Measurements from ENCODE around the gene PACRG. TPM values are rescaled to one million over a fixed set of nuclear protein-coding genes. Genes with fewer than 3 reads are reported as not detected.

PACRG gene
- polyA plus RNA-seq, 1 donor (not counting 4 experiments of a cell fraction or from before 2014, with no cell fraction given) = 0.31 TPM

DNA sequence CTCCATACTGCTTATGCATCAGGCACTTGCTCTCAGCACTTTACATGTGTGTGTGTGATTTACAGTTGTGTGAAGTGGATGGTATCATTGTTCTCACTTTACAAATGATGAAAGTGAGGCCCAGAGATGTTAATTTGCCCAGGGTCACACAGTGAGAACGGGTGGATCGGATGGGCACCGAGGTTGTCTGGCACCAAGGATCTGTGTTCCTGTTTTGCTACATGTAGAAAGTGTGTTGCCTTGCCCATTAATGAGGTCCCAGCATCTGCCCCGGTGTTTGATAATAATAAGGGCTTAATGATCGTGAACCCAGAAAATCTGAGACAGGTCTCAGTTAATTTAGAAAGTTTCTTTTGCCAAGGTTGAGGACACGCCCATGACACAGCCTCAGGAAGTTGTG is 470.6 kb downstream of the PACRG start:
- Histone ChIP-seq H3K9me3 (ENCODE audit: control insufficient read depth, low read depth, low read length) (no peaks in the 10 kb centered on the region), H3K9ac (ENCODE audit: control insufficient read depth, extremely low read depth, insufficient read depth, low read length) (no peak overlapping the region), H3K4me2 (ENCODE audit: control insufficient read depth, extremely low read depth, insufficient read depth, low read depth, low read length) (no peak overlapping the region), H3K27ac (ENCODE audit: control insufficient read depth, insufficient read depth, low read length) (no peak overlapping the region), H3K4me3 (ENCODE audit: control insufficient read depth in 2 of 3, extremely low read depth in 1 of 3, insufficient read depth in 2 of 3, low read depth in 1 of 3, low read length in 3 of 3) (no peak overlapping the region), H3K9me1 (ENCODE audit: control insufficient read depth, extremely low read depth, insufficient read depth, low read length) (no peaks in the 10 kb centered on the region), H3K27me3 (ENCODE audit: control insufficient read depth, extremely low read depth, insufficient read depth, low read length) (no peaks in the 10 kb centered on the region), H4K20me1 (ENCODE audit: control insufficient read depth, extremely low read depth, insufficient read depth, low read length) (no peaks in the 10 kb centered on the region), H3K36me3 (ENCODE audit: control insufficient read depth in 2 of 2, extremely low read depth in 1 of 2, insufficient read depth in 2 of 2, low read length in 2 of 2) (no peaks in the 10 kb centered on the region), H3K79me2 (ENCODE audit: control insufficient read depth, insufficient read depth, low read length) (no peaks in the 10 kb centered on the region), H3K4me1 (ENCODE audit: control insufficient read depth, extremely low read depth, insufficient read depth, low read length) (no peaks in the 10 kb centered on the region), H2AFZ (ENCODE audit: control insufficient read depth, low read length) (no peak overlapping the region)
- DNase-seq (ENCODE audit: low read depth, low spot score) = no peak
- no peak for FAIRE-seq
- no peak for TF ChIP-seq EZH2 (IDR thresholded peaks at IDR 0.05; ENCODE audit: low read length)
- TF ChIP-seq, protein P1, sequence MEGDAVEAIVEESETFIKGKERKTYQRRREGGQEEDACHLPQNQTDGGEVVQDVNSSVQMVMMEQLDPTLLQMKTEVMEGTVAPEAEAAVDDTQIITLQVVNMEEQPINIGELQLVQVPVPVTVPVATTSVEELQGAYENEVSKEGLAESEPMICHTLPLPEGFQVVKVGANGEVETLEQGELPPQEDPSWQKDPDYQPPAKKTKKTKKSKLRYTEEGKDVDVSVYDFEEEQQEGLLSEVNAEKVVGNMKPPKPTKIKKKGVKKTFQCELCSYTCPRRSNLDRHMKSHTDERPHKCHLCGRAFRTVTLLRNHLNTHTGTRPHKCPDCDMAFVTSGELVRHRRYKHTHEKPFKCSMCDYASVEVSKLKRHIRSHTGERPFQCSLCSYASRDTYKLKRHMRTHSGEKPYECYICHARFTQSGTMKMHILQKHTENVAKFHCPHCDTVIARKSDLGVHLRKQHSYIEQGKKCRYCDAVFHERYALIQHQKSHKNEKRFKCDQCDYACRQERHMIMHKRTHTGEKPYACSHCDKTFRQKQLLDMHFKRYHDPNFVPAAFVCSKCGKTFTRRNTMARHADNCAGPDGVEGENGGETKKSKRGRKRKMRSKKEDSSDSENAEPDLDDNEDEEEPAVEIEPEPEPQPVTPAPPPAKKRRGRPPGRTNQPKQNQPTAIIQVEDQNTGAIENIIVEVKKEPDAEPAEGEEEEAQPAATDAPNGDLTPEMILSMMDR (optimal IDR thresholded peaks at IDR 0.05 in 1 of 3, IDR thresholded peaks at IDR 0.05 in 1 of 3, conservative IDR thresholded peaks at IDR 0.05 in 1 of 3; ENCODE audit: extremely low read depth in 1 of 3, insufficient read depth in 2 of 3, low read length in 3 of 3) = no peak
- dilution Hi-C loops (cut with MboI; ENCODE audit: extremely low pct_ligation_motif_present, low sequenced_read_pairs) = no loop called here

DNA sequence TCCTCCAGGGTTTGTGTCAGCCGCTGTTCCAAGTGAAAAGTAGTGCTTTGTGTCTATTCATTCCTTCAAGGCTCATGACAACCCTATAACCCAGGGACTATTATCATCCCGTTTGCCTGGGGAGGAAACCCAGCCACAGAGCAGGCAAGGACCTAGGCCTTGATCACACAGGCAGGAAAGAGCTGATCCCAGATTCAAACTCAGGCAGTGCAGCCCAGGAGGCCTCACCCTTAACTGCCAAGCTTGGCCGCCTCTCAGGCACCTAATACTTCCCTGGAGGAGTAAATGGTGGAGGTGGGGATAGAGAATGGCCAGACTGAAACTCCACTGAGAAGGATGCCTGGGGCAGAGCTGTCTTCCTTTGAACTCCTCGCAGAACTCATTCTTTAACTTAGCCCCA is 471.6 kb downstream of the PACRG start:
- H3K9me1 ChIP-seq (ENCODE audit: control insufficient read depth, extremely low read depth, insufficient read depth, low read length) = no peaks in the 10 kb centered on the region
- H3K79me2 ChIP-seq (ENCODE audit: control insufficient read depth, insufficient read depth, low read length) = no peaks in the 10 kb centered on the region
- FAIRE-seq = no peak
- DNase-seq (ENCODE audit: low read depth, low spot score) = no peak
- no peak overlapping the region for H3K9ac ChIP-seq (ENCODE audit: control insufficient read depth, extremely low read depth, insufficient read depth, low read length)
- H3K4me2 ChIP-seq (ENCODE audit: control insufficient read depth, extremely low read depth, insufficient read depth, low read depth, low read length) = no peak overlapping the region
- no peak overlapping the region for H3K4me3 ChIP-seq (ENCODE audit: control insufficient read depth in 2 of 3, extremely low read depth in 1 of 3, insufficient read depth in 2 of 3, low read depth in 1 of 3, low read length in 3 of 3)
- H3K27ac ChIP-seq (ENCODE audit: control insufficient read depth, insufficient read depth, low read length) = no peak overlapping the region
- no peaks in the 10 kb centered on the region for H3K4me1 ChIP-seq (ENCODE audit: control insufficient read depth, extremely low read depth, insufficient read depth, low read length)
- H3K36me3 ChIP-seq (ENCODE audit: control insufficient read depth in 2 of 2, extremely low read depth in 1 of 2, insufficient read depth in 2 of 2, low read length in 2 of 2) = no peaks in the 10 kb centered on the region
- H4K20me1 ChIP-seq (ENCODE audit: control insufficient read depth, extremely low read depth, insufficient read depth, low read length) = no peaks in the 10 kb centered on the region
- TF ChIP-seq, protein P1 (optimal IDR thresholded peaks at IDR 0.05 in 1 of 3, IDR thresholded peaks at IDR 0.05 in 1 of 3, conservative IDR thresholded peaks at IDR 0.05 in 1 of 3; ENCODE audit: extremely low read depth in 1 of 3, insufficient read depth in 2 of 3, low read length in 3 of 3) = no peak
- TF ChIP-seq EZH2 (IDR thresholded peaks at IDR 0.05; ENCODE audit: low read length) = no peak
- H3K27me3 ChIP-seq (ENCODE audit: control insufficient read depth, extremely low read depth, insufficient read depth, low read length) = no peaks in the 10 kb centered on the region
- no peaks in the 10 kb centered on the region for H3K9me3 ChIP-seq (ENCODE audit: control insufficient read depth, low read depth, low read length)
- dilution Hi-C loops (cut with MboI; ENCODE audit: extremely low pct_ligation_motif_present, low sequenced_read_pairs) = no loop called here
- no peak overlapping the region for H2AFZ ChIP-seq (ENCODE audit: control insufficient read depth, low read length)
